DND-41 (cell line): Measurements from ENCODE around the gene RNF26.

ENCODE experiments used
- ATAC-seq: fragments of 200-7000 bp; cut with Tn5 transposase; 3 replicates; pipeline ENCODE4 v1.9.1; 2021; ENCODE audit warnings: low read depth; ENCODE audit not compliant: insufficient read depth
- DNase-seq: peaks from one replicate; pipeline ENCODE4 v3.0.0-alpha.2; 2020
- H2AFZ ChIP-seq: 2 replicates; pipeline ENCODE4 v1.6.0; 2012; ENCODE audit warnings: low read depth, low read length
- H3K27ac ChIP-seq: 2 replicates; pipeline ENCODE4 v1.5.1; 2012; ENCODE audit warnings: low read length, inconsistent platforms
- H3K27me3 ChIP-seq: fragments of 200-600 bp; sonication (generic); 2 replicates; pipeline ENCODE4 v1.6.0; 2012; ENCODE audit warnings: low read length, mild to moderate bottlenecking, inconsistent platforms; ENCODE audit not compliant: insufficient read depth, poor library complexity
- H3K36me3 ChIP-seq: 2 replicates; pipeline ENCODE4 v1.5.1; 2012; ENCODE audit warnings: low read length, inconsistent platforms; ENCODE audit not compliant: insufficient read depth
- H3K4me1 ChIP-seq: 2 replicates; pipeline ENCODE4 v1.5.1; 2012; ENCODE audit warnings: mild to moderate bottlenecking, low read length; ENCODE audit not compliant: insufficient read depth
- H3K4me2 ChIP-seq: 2 replicates; pipeline ENCODE4 v1.6.0; 2012; ENCODE audit warnings: mild to moderate bottlenecking, moderate library complexity, low read length, inconsistent platforms; ENCODE audit not compliant: insufficient read depth
- H3K4me3 ChIP-seq, 2 experiments: fragments of 200-600 bp in 1 of 2; shearing (Covaris generic) in 1 of 2; 2 replicates each; pipeline ENCODE4 v1.5.1; 2012 to 2016; ENCODE audit warnings: inconsistent platforms in 2 of 2, low read length in 2 of 2, mild to moderate bottlenecking in 2 of 2, low read depth in 1 of 2, moderate library complexity in 1 of 2
- H3K79me2 ChIP-seq: 2 replicates; pipeline ENCODE4 v1.6.0; 2012; ENCODE audit warnings: low read length, inconsistent platforms; ENCODE audit not compliant: insufficient read depth
- H3K9ac ChIP-seq: 2 replicates; pipeline ENCODE4 v1.6.0; 2012; ENCODE audit warnings: low read depth, mild to moderate bottlenecking, inconsistent platforms, low read length, moderate library complexity
- H3K9me3 ChIP-seq: 2 replicates; pipeline ENCODE4 v1.5.1; 2012; ENCODE audit warnings: low read length, moderate library complexity, mild to moderate bottlenecking, inconsistent platforms; ENCODE audit not compliant: insufficient read depth, severe bottlenecking
- H4K20me1 ChIP-seq: 2 replicates; pipeline ENCODE4 v1.6.0; 2012; ENCODE audit warnings: low read length; ENCODE audit not compliant: insufficient read depth
- EZH2 ChIP-seq: IDR thresholded peaks from 3 replicates; pipeline ENCODE4 v1.6.1; 2012; ENCODE audit warnings: borderline replicate concordance, low read depth, mild to moderate bottlenecking, moderate library complexity, low read length, inconsistent platforms; ENCODE audit not compliant: severe bottlenecking
- TF ChIP-seq, protein P1 (sequence below): IDR thresholded peaks from 2 replicates; pipeline ENCODE4 v1.5.1; 2012; ENCODE audit warnings: borderline replicate concordance, low read length, moderate library complexity, mild to moderate bottlenecking; ENCODE audit not compliant: poor library complexity, severe bottlenecking; ENCODE audit errors: extremely low read depth

The RNF26 gene

GRCh38 chr11:119343726-119344125 lies 9.4 kb downstream of the RNF26 start:
- H3K27ac ChIP-seq, result no peak overlapping the region

GRCh38 chr11:119344291-119345010 lies 10.1 kb downstream of the RNF26 start:
- Histone ChIP-seq H3K4me3 (no peak overlapping the region), H3K36me3 (no peaks in the 10 kb centered on the region), H4K20me1 (peaks cover 4% of the 10 kb centered on the region; the same call in 1 of the 2 replicates), H2AFZ (no peak overlapping the region), H3K4me1 (no peaks in the 10 kb centered on the region), H3K9me3 (no peaks in the 10 kb centered on the region), H3K4me2 (no peak overlapping the region), H3K27me3 (no peaks in the 10 kb centered on the region), H3K79me2 (no peaks in the 10 kb centered on the region), H3K27ac (no peak overlapping the region), H3K9ac (no peak overlapping the region)
- TF ChIP-seq, protein P1, sequence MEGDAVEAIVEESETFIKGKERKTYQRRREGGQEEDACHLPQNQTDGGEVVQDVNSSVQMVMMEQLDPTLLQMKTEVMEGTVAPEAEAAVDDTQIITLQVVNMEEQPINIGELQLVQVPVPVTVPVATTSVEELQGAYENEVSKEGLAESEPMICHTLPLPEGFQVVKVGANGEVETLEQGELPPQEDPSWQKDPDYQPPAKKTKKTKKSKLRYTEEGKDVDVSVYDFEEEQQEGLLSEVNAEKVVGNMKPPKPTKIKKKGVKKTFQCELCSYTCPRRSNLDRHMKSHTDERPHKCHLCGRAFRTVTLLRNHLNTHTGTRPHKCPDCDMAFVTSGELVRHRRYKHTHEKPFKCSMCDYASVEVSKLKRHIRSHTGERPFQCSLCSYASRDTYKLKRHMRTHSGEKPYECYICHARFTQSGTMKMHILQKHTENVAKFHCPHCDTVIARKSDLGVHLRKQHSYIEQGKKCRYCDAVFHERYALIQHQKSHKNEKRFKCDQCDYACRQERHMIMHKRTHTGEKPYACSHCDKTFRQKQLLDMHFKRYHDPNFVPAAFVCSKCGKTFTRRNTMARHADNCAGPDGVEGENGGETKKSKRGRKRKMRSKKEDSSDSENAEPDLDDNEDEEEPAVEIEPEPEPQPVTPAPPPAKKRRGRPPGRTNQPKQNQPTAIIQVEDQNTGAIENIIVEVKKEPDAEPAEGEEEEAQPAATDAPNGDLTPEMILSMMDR, result no peak
- no peak for TF ChIP-seq EZH2
- ATAC-seq (no peak), DNase-seq (no peak)

More at GRCh38 chr11:119343726-119344125, 9.4 kb downstream of the RNF26 start:
- DNase-seq, result no peak
- Histone ChIP-seq H3K9ac (no peak overlapping the region), H3K4me1 (no peaks in the 10 kb centered on the region), H3K27me3 (no peaks in the 10 kb centered on the region), H3K79me2 (no peaks in the 10 kb centered on the region), H3K36me3 (0 out of 2 replicates have a peak, but pooled peaks cover 4% of the 10 kb centered on the region), H3K9me3 (no peaks in the 10 kb centered on the region), H2AFZ (no peak overlapping the region), H3K4me2 (no peak overlapping the region), H4K20me1 (peaks cover 4% of the 10 kb centered on the region; the same call in 1 of the 2 replicates), H3K4me3 (no peak overlapping the region)
- TF ChIP-seq EZH2, result no peak
- TF ChIP-seq, protein P1, result no peak
- no peak for ATAC-seq

GRCh38 chr11:119345685-119346084 lies 11.4 kb downstream of the RNF26 start:
- Histone ChIP-seq H3K9me3 (no peaks in the 10 kb centered on the region), H3K36me3 (no peaks in the 10 kb centered on the region), H3K9ac (no peak overlapping the region), H3K27ac (no peak overlapping the region), H3K4me3 (no peak overlapping the region), H3K4me2 (no peak overlapping the region), H4K20me1 (0 out of 2 replicates have a peak, but pooled peaks cover 4% of the 10 kb centered on the region), H2AFZ (no peak overlapping the region), H3K4me1 (no peaks in the 10 kb centered on the region), H3K79me2 (no peaks in the 10 kb centered on the region), H3K27me3 (no peaks in the 10 kb centered on the region)
- TF ChIP-seq, protein P1, result no peak
- no peak for DNase-seq
- ATAC-seq, result no peak

DNA sequence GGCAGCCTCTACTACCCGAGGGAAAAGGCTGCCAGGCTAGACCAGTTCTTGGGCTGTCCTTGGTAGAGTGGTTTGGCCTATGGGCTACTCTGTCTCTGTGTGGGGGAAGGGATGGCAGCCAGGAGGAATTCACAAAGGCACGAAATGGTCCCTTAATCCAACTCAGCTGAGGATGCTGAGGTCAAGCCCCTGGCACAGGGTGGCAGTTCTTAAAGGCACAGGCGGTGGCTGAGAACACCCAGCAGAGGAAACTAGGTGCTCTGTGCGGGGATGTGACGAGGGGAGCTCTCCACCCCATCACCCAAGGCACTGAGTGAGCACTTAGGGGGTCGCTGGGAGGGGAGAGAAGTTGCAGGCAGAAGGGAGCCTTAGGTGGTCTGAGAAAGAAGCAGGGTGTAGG lies 12.3 kb downstream of the RNF26 start, which contains the start of gene MFRP:
Gene MFRP, minus strand, starts transcription at position 101 of the 400 bp plus-strand sequence. CDS start 192 bp downstream, outside the sequence.
- Histone ChIP-seq H3K27me3 (no peaks in the 10 kb centered on the region), H3K79me2 (no peaks in the 10 kb centered on the region), H3K4me2 (no peak within 1 kb of the TSS), H3K27ac (no peak within 1 kb of the TSS), H4K20me1 (0 out of 2 replicates have a peak, but pooled peaks cover 4% of the 10 kb centered on the region), H3K9me3 (no peaks in the 10 kb centered on the region), H3K36me3 (no peaks in the 10 kb centered on the region), H2AFZ (no peak within 1 kb of the TSS), H3K4me3 (no peak within 1 kb of the TSS), H3K9ac (no peak within 1 kb of the TSS), H3K4me1 (no peaks in the 10 kb centered on the region)
- DNase-seq (no peak), ATAC-seq (no peak)
- TF ChIP-seq EZH2, result no peak
- TF ChIP-seq, protein P1, result no peak
